ENCODE results near the gene HOXC9. TPM values are rescaled to one million over a fixed set of nuclear protein-coding genes. Genes with fewer than 3 reads are reported as not detected.

HOXC9 gene
- total and polyA plus RNA-seq, 2 of the 4 experiments (the other 2 are of a cell fraction), result 0.26 TPM; not detected in 1

- Histone ChIP-seq H3K9ac (ENCODE audit: low read depth, low read length) (no peak overlapping the region), H3K4me3 (ENCODE audit: insufficient read depth, low read depth, low read length) (no peak overlapping the region), H3K79me1 (ENCODE audit: low read depth in 1 of 2, low read length in 2 of 2) (no peaks in the 10 kb centered on the region), H3K27ac (ENCODE audit: insufficient read depth, low read length) (no peak overlapping the region), H2AFZ (replicated peaks; ENCODE audit: low read length, poor library complexity) (no peak overlapping the region), H2BK20ac (ENCODE audit: low read depth, low read length) (no peak overlapping the region), H4K5ac (ENCODE audit: low read depth, low read length) (no peak overlapping the region), H3K23ac (ENCODE audit: low read depth, low read length) (no peak overlapping the region), H4K20me1 (ENCODE audit: insufficient read depth, low read length) (peaks cover 2% of the 10 kb centered on the region; the same call in 1 of the 2 replicates), H2BK15ac (ENCODE audit: low read depth, low read length) (no peak overlapping the region), H3K4ac (ENCODE audit: low read depth, low read length) (no peak overlapping the region), H2BK5ac (ENCODE audit: low read depth, low read length, poor library complexity, severe bottlenecking) (no peak overlapping the region), H4K8ac (ENCODE audit: low read depth in 2 of 2, low read length in 2 of 2) (no peak overlapping the region), H3K27me3 (ENCODE audit: control insufficient read depth, insufficient read depth, low read length) (peaks cover 99% of the 10 kb centered on the region), H3K36me3 (ENCODE audit: control insufficient read depth, insufficient read depth, low read length) (no peaks in the 10 kb centered on the region), H2AK9ac (replicated peaks; ENCODE audit: low read depth, low read length, poor library complexity) (no peak overlapping the region), H3K14ac (replicated peaks; ENCODE audit: low read depth, low read length) (no peak overlapping the region), H2AK5ac (ENCODE audit: low read depth, low read length) (no peak overlapping the region), H3K4me1 (ENCODE audit: control insufficient read depth, insufficient read depth, low read length) (peaks cover 2% of the 10 kb centered on the region; the same call in 1 of the 2 replicates), H3K18ac (ENCODE audit: low read depth, low read length) (no peak overlapping the region), H3K9me1 (ENCODE audit: insufficient read depth, low read length) (no peaks in the 10 kb centered on the region), H3K4me2 (ENCODE audit: low read depth, low read length) (no peak overlapping the region), H3K56ac (ENCODE audit: extremely low read depth, insufficient read depth, low read length) (no peak overlapping the region), H3K9me3 (ENCODE audit: control insufficient read depth, insufficient read depth, low read length) (peaks cover 15% of the 10 kb centered on the region), H2BK120ac (ENCODE audit: low read depth, low read length) (no peak overlapping the region), H4K91ac (ENCODE audit: insufficient read depth, low read depth, low read length) (no peak overlapping the region)
- dilution Hi-C loops (cut with HindIII; ENCODE audit: low sequenced_read_pairs, unreplicated experiment), result no loop called here
- POLR2A ChIA-PET (ENCODE audit: unreplicated experiment), result no interaction called here
- in situ Hi-C loops (cut with MboI; ENCODE audit: low sequenced_read_pairs), result no loop called here
- CTCF ChIA-PET, result no interaction called here
- DNase-seq (no peak), ATAC-seq (ENCODE audit: low read depth) (no peak)
- intact Hi-C loops (cut with micrococcal nuclease), result no loop called here
- no TSS peak for BruUV-seq (replicated peaks)
- 30% methylated on average over 4 of the region's 9 CpGs; no CpG with 5 or more reads in 1 of the 2 experiments for WGBS, 2 experiments (ENCODE audit: extremely low coverage in 2 of 2, insufficient read length in 1 of 2)
- TF ChIP-seq MXI1 (IDR thresholded peaks at IDR 0.05; ENCODE audit: borderline replicate concordance, low read depth, low read length) (no peak), MAZ (IDR thresholded peaks at IDR 0.05; ENCODE audit: borderline replicate concordance, low read depth, low read length) (no peak), MAFK (IDR thresholded peaks at IDR 0.05; ENCODE audit: low read depth, low read length) (no peak), CTCF (conservative IDR thresholded peaks at IDR 0.05; ENCODE audit: low read depth, low read length) (no peak), SMC3 (IDR thresholded peaks at IDR 0.05; ENCODE audit: low read depth, low read length) (no peak), BHLHE40 (IDR thresholded peaks at IDR 0.05; ENCODE audit: low read depth, low read length) (no peak), CEBPB (IDR thresholded peaks at IDR 0.05; ENCODE audit: low read depth, low read length) (no peak), NFE2L2 (IDR thresholded peaks at IDR 0.05; ENCODE audit: low read depth, low read length) (no peak), RCOR1 (IDR thresholded peaks at IDR 0.05; ENCODE audit: insufficient replicate concordance, low read length) (no peak)
Observed at GRCh38 chr12:53972152-53972702, 27.7 kb upstream of the HOXC9 start.
